ENCODE measurements around the gene IMP3. TPM values are rescaled to one million over a fixed set of nuclear protein-coding genes. Genes with fewer than 3 reads are reported as not detected.

Gene IMP3
- total and polyA plus RNA-seq, 9 of the 15 experiments (the other 6 are each of a cell fraction or from before 2014, with no cell fraction given) = 14.5 to 160 (median 74.4) TPM

- TF ChIP-seq NRF1 (conservative IDR thresholded peaks at IDR 0.05 in 1 of 2, IDR thresholded peaks at IDR 0.05 in 1 of 2) (no peak), YBX1 (IDR thresholded peaks at IDR 0.05) (no peak), ZNF134 (CRISPR knock-in tag; conservative IDR thresholded peaks at IDR 0.05) (no peak), POLR2G (IDR thresholded peaks at IDR 0.05; ENCODE audit: low read depth, low read length) (0 out of 2 replicates have a peak, but pooled peaks have one; percentile 23), PTBP1 (IDR thresholded peaks at IDR 0.05; ENCODE audit: low read depth, low read length) (no peak)
- TF ChIP-seq, protein P1, sequence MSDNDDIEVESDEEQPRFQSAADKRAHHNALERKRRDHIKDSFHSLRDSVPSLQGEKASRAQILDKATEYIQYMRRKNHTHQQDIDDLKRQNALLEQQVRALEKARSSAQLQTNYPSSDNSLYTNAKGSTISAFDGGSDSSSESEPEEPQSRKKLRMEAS (CRISPR knock-in tag; IDR thresholded peaks at IDR 0.05) = 0 out of 2 replicates have a peak, but pooled peaks have one; percentile 1
Observed at GRCh38 chr15:75649045-75649761, 9.2 kb upstream of the IMP3 start (continued).

- DNase-seq (ENCODE audit: extremely low read depth in 1 of 4, low spot score in 3 of 4) (peak; percentile 56 to 68 (median 66)), FAIRE-seq (peak; percentile 23), ATAC-seq (peak; percentile 38)
- POLR2A ChIA-PET = interaction anchor here (0.6 to 4.3 kb wide), 9 partner anchors 7 to 1025 kb away, joined by 3 to 20 read pairs (median 3); partner anchors contain the start of genes IMP3 and SNUPN
- Histone ChIP-seq H3K36me3 (ENCODE audit: control insufficient read depth, insufficient read depth, low read length) (peaks cover 15% of the 10 kb centered on the region; the same call in 2 of the 3 replicates), H3K9me1 (ENCODE audit: control insufficient read depth, insufficient read depth, low read length) (no peaks in the 10 kb centered on the region), H3K9me3 (replicated peaks; ENCODE audit: control insufficient read depth, insufficient read depth, low read depth, low read length) (no peaks in the 10 kb centered on the region), H3K9ac (ENCODE audit: insufficient read depth in 1 of 2, low read depth in 2 of 2, low read length in 2 of 2) (peak overlapping the region; percentile 86 to 97), H3K27me3 (ENCODE audit: control insufficient read depth in 2 of 2, insufficient read depth in 2 of 2, low read length in 2 of 2) (no peaks in the 10 kb centered on the region), H2AFZ (ENCODE audit: low read depth, low read length) (peak overlapping the region; percentile 98), H4K20me1 (replicated peaks; ENCODE audit: control insufficient read depth, insufficient read depth, low read length) (no peaks in the 10 kb centered on the region), H3K4me3 (peak overlapping the region; percentile 79), H3K4me2 (ENCODE audit: insufficient read depth, low read length) (peak overlapping the region; percentile 96), H3K4me1 (replicated peaks in 1 of 2; ENCODE audit: control insufficient read depth in 2 of 2, insufficient read depth in 2 of 2, low read length in 2 of 2) (peaks cover 50 to 66% of the 10 kb centered on the region in 2 experiments), H3K27ac (ENCODE audit: extremely low read depth, low read depth, low read length) (peak overlapping the region; percentile 81), H3K79me2 (ENCODE audit: control insufficient read depth, insufficient read depth, low read length) (peaks cover 67% of the 10 kb centered on the region)
- BruUV-seq (replicated peaks) = TSS peak; percentile 57
- intact Hi-C loops (cut with micrococcal nuclease) (no loop called here), in situ Hi-C loops (cut with MboI) (no loop called here)
- CTCF ChIA-PET (ENCODE audit: low intra/inter-chr PET ratio) = interaction anchor here (0.8 kb wide), 1 partner anchor 139 kb away, joined by 5 read pairs; no protein-coding TSS in a partner anchor
- WGBS (ENCODE audit: insufficient coverage, low coverage, missing lambda C conversion rate) = 2% methylated on average over 24 of the region's 34 CpGs
- no peak for TF ChIP-seq POLR2AphosphoS2 (IDR thresholded peaks at IDR 0.05; ENCODE audit: low read length)
- no peak for TF ChIP-seq ETV6 (IDR thresholded peaks at IDR 0.05; ENCODE audit: borderline replicate concordance in 1 of 2, low read depth in 2 of 2, low read length in 1 of 2)
- TF ChIP-seq ETV6 (CRISPR knock-in tag; IDR thresholded peaks at IDR 0.05; ENCODE audit: borderline replicate concordance) = no peak
- TF ChIP-seq, protein P2, sequence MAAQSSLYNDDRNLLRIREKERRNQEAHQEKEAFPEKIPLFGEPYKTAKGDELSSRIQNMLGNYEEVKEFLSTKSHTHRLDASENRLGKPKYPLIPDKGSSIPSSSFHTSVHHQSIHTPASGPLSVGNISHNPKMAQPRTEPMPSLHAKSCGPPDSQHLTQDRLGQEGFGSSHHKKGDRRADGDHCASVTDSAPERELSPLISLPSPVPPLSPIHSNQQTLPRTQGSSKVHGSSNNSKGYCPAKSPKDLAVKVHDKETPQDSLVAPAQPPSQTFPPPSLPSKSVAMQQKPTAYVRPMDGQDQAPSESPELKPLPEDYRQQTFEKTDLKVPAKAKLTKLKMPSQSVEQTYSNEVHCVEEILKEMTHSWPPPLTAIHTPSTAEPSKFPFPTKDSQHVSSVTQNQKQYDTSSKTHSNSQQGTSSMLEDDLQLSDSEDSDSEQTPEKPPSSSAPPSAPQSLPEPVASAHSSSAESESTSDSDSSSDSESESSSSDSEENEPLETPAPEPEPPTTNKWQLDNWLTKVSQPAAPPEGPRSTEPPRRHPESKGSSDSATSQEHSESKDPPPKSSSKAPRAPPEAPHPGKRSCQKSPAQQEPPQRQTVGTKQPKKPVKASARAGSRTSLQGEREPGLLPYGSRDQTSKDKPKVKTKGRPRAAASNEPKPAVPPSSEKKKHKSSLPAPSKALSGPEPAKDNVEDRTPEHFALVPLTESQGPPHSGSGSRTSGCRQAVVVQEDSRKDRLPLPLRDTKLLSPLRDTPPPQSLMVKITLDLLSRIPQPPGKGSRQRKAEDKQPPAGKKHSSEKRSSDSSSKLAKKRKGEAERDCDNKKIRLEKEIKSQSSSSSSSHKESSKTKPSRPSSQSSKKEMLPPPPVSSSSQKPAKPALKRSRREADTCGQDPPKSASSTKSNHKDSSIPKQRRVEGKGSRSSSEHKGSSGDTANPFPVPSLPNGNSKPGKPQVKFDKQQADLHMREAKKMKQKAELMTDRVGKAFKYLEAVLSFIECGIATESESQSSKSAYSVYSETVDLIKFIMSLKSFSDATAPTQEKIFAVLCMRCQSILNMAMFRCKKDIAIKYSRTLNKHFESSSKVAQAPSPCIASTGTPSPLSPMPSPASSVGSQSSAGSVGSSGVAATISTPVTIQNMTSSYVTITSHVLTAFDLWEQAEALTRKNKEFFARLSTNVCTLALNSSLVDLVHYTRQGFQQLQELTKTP (IDR thresholded peaks at IDR 0.05; ENCODE audit: low read depth in 1 of 2, partially characterized antibody in 2 of 2) = no peak
- TF ChIP-seq ZNF311 (CRISPR knock-in tag; IDR thresholded peaks at IDR 0.05) = no peak
- TF ChIP-seq TRIM24 (IDR thresholded peaks at IDR 0.05) = no peak; a peak in 1 of 4 replicates
- TF ChIP-seq MCM7 (IDR thresholded peaks at IDR 0.05) = no peak
- no peak for TF ChIP-seq ZNF143 (CRISPR knock-in tag; IDR thresholded peaks at IDR 0.05)
- no peak for TF ChIP-seq TAF1 (IDR thresholded peaks at IDR 0.05; ENCODE audit: control insufficient read depth, extremely low read depth, insufficient read depth, low read length, severe bottlenecking)
Observed at GRCh38 chr15:75648156-75649000, 8.4 kb upstream of the IMP3 start.
